ENCODE measurements around the gene BDKRB2. TPM values are rescaled to one million over a fixed set of nuclear protein-coding genes. Genes with fewer than 3 reads are reported as not detected.

Gene BDKRB2
- total and polyA plus RNA-seq, 2 of the 13 experiments (the other 11 are each of a cell fraction or from before 2014, with no cell fraction given), result 0.03 TPM; not detected in 1

DNA sequence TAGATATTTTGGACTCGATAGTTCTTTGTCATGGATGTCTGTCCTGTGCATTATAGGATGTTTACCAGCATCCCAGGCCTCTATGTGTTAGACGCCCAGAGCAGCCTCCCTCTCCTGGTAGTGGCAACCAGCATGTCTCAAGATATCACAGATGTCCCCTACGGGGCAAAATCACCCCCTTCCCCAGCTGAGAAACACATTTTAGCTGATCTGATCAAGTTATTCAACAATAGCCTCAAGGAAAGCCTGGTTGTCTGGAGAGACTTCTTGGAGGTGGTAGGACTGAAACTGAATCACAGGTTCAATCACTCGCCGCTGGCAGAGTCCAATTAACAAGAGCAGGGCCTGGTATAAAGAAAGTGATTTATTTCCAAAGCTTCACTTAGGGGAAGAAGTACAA, 69.0 kb downstream of the BDKRB2 start (continued):
- TF ChIP-seq PCBP1 (IDR thresholded peaks at IDR 0.05; ENCODE audit: borderline replicate concordance, low read depth, low read length) (no peak), KLF12 (CRISPR knock-in tag; IDR thresholded peaks at IDR 0.05; ENCODE audit: borderline replicate concordance) (no peak)

DNA sequence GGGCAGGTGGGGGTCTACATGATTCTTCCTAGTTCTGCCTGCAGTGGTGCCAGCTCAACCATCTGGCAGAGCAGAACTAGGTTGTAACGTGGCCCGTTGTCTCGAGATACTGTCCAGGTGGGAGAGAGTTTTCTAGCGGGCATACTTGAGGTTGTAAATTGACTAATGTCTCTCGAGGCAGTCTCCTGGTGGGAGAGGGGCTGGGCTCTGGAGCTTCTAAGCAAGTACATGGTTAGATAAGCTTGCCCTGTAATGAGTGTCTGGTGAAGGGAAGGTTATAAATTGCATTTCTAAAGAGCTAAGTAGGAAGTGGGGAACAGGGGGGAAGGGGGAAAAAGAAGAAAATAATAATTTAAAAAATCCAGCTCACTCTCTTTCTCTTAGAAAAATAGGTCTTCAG, 69.5 kb downstream of the BDKRB2 start:
- no peak overlapping the region for H3K4me3 ChIP-seq (replicated peaks in 1 of 3; ENCODE audit: insufficient read depth in 1 of 3, low read depth in 2 of 3, low read length in 3 of 3)
- no peak overlapping the region for H2AFZ ChIP-seq (ENCODE audit: low read length)
- BruUV-seq (replicated peaks), result no TSS peak
- no peak for DNase-seq (ENCODE audit: low spot score)
- POLR2A ChIA-PET, result no interaction called here
- H4K20me1 ChIP-seq (ENCODE audit: insufficient read depth, low read length), result no peaks in the 10 kb centered on the region
- no peaks in the 10 kb centered on the region for H3K36me3 ChIP-seq (replicated peaks in 1 of 2; ENCODE audit: control insufficient read depth in 1 of 2, insufficient read depth in 2 of 2, low read length in 2 of 2)
- CTCF ChIA-PET (ENCODE audit: low intra/inter-chr PET ratio, low total read pairs), result interaction anchor here (5.0 kb wide), 1 partner anchor 175 kb away, joined by 93 read pairs; no protein-coding TSS in a partner anchor
- no peak overlapping the region for H3K4me2 ChIP-seq (ENCODE audit: low read depth, low read length)
- FAIRE-seq, result no peak
- peaks cover 9% of the 10 kb centered on the region; the same call in 1 of the 2 replicates for H3K4me1 ChIP-seq (ENCODE audit: insufficient read depth, low read length)
- TF ChIP-seq ZBTB8A (CRISPR knock-in tag; IDR thresholded peaks at IDR 0.05; ENCODE audit: borderline replicate concordance, low read depth), result no peak
- TF ChIP-seq, protein P1, sequence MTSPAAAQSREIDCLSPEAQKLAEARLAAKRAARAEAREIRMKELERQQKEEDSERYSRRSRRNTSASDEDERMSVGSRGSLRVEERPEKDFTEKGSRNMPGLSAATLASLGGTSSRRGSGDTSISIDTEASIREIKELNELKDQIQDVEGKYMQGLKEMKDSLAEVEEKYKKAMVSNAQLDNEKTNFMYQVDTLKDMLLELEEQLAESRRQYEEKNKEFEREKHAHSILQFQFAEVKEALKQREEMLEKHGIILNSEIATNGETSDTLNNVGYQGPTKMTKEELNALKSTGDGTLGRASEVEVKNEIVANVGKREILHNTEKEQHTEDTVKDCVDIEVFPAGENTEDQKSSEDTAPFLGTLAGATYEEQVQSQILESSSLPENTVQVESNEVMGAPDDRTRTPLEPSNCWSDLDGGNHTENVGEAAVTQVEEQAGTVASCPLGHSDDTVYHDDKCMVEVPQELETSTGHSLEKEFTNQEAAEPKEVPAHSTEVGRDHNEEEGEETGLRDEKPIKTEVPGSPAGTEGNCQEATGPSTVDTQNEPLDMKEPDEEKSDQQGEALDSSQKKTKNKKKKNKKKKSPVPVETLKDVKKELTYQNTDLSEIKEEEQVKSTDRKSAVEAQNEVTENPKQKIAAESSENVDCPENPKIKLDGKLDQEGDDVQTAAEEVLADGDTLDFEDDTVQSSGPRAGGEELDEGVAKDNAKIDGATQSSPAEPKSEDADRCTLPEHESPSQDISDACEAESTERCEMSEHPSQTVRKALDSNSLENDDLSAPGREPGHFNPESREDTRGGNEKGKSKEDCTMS (CRISPR knock-in tag; conservative IDR thresholded peaks at IDR 0.05), result no peak
- TF ChIP-seq NFYC (CRISPR knock-in tag; IDR thresholded peaks at IDR 0.05), result no peak
- no peak for TF ChIP-seq RFX1 (IDR thresholded peaks at IDR 0.05)
- no peak for TF ChIP-seq ZMYM3 (CRISPR knock-in tag; IDR thresholded peaks at IDR 0.05)
- TF ChIP-seq ZNF792 (CRISPR knock-in tag; IDR thresholded peaks at IDR 0.05), result no peak
- no peak for TF ChIP-seq NFYB (CRISPR knock-in tag; IDR thresholded peaks at IDR 0.05)
- TF ChIP-seq MYC (CRISPR knock-in tag; IDR thresholded peaks at IDR 0.05; ENCODE audit: borderline replicate concordance), result no peak
- no peak for TF ChIP-seq FOXP1 (IDR thresholded peaks at IDR 0.05)
- no peak for TF ChIP-seq FOXP1 (CRISPR knock-in tag; IDR thresholded peaks at IDR 0.05)
- no peak for TF ChIP-seq MEIS2 (CRISPR knock-in tag; IDR thresholded peaks at IDR 0.05)
- TF ChIP-seq U2AF2 (IDR thresholded peaks at IDR 0.05; ENCODE audit: low read depth, low read length), result no peak
- TF ChIP-seq CBFB (CRISPR knock-in tag; IDR thresholded peaks at IDR 0.05), result no peak
- TF ChIP-seq MAZ (IDR thresholded peaks at IDR 0.05; ENCODE audit: borderline replicate concordance, low read depth, low read length), result no peak
- TF ChIP-seq MAZ (CRISPR knock-in tag; IDR thresholded peaks at IDR 0.05; ENCODE audit: low read depth), result no peak
- 19% methylated on average over 5 of the region's 5 CpGs for WGBS (ENCODE audit: low lambda C conversion rate)
- H3K27me3 ChIP-seq (ENCODE audit: control insufficient read depth in 1 of 2, insufficient read depth in 2 of 2, low read length in 2 of 2), result peaks cover 0 to under 1% of the 10 kb centered on the region in 2 experiments; a peak in 1 of 5 replicates
- no peak overlapping the region for H3K9ac ChIP-seq (ENCODE audit: insufficient read depth, low read depth, low read length)
- H3K79me2 ChIP-seq (ENCODE audit: insufficient read depth, low read length), result no peaks in the 10 kb centered on the region
- intact Hi-C loops (cut with micrococcal nuclease; ENCODE audit: unreplicated experiment), result no loop called here
- ATAC-seq, result no peak
- in situ Hi-C loops (cut with HindIII; ENCODE audit: extremely low pct_ligation_motif_present, low pct_unique_long_range_greater_than_20kb), result no loop called here
- no peak overlapping the region for H3K27ac ChIP-seq (ENCODE audit: extremely low read length, insufficient read depth, low read length)
- peaks cover 11% of the 10 kb centered on the region; the same call in 1 of the 2 replicates for H3K9me3 ChIP-seq (ENCODE audit: low read length)
